GM23338 (cell line): ENCODE results near the gene AP4E1. TPM values are rescaled to one million over a fixed set of nuclear protein-coding genes. Genes with fewer than 3 reads are reported as not detected.

Source experiments
- ATAC-seq: fragments of 200-7000 bp; cut with Tn5 transposase; 3 replicates; pipeline ENCODE4 v1.9.1; 2020
- DNase-seq: peaks from one replicate; pipeline ENCODE4 v3.0.0-alpha.2; 2015; ENCODE audit warnings: low spot score
- H2AFZ ChIP-seq: fragments of 200-600 bp; sonication (generic); 2 replicates; pipeline ENCODE4 v1.8.0; 2016; ENCODE audit warnings: antibody characterized with exemption, mild to moderate bottlenecking, moderate library complexity
- H3F3A ChIP-seq: fragments of 200-600 bp; sonication (generic); replicated peaks from 2 replicates; pipeline ENCODE4 v1.8.0; 2017; ENCODE audit warnings: antibody characterized with exemption, mixed run types, low read depth
- H3K27ac ChIP-seq: fragments of 200-600 bp; sonication (generic); 2 replicates; pipeline ENCODE4 v1.6.1; 2016; ENCODE audit warnings: low read depth
- H3K27me3 ChIP-seq: fragments of 200-600 bp; sonication (generic); 2 replicates; pipeline ENCODE4 v1.8.0; 2016; ENCODE audit warnings: mild to moderate bottlenecking, mixed run types, moderate library complexity; ENCODE audit not compliant: insufficient read depth
- H3K36me3 ChIP-seq: fragments of 200-600 bp; sonication (generic); 2 replicates; pipeline ENCODE4 v1.8.0; 2016; ENCODE audit warnings: mild to moderate bottlenecking; ENCODE audit not compliant: insufficient read depth
- H3K4me1 ChIP-seq: fragments of 200-600 bp; sonication (generic); 2 replicates; pipeline ENCODE4 v1.8.0; 2016; ENCODE audit warnings: mild to moderate bottlenecking, moderate library complexity; ENCODE audit not compliant: insufficient read depth
- H3K4me2 ChIP-seq: fragments of 200-600 bp; sonication (generic); 2 replicates; pipeline ENCODE4 v1.7.1; 2017; ENCODE audit warnings: mixed run types
- H3K4me3 ChIP-seq: fragments of 200-600 bp; sonication (generic); 2 replicates; pipeline ENCODE4 v1.6.1; 2016; ENCODE audit warnings: mixed run types
- H3K79me2 ChIP-seq: fragments of 200-600 bp; sonication (generic); replicated peaks from 2 replicates; pipeline ENCODE4 v1.8.0; 2017; ENCODE audit warnings: mild to moderate bottlenecking; ENCODE audit not compliant: insufficient read depth
- H3K9me2 ChIP-seq: fragments of 200-600 bp; sonication (generic); 2 replicates; pipeline ENCODE4 v1.8.0; 2017; ENCODE audit not compliant: insufficient read depth
- H4K20me1 ChIP-seq: fragments of 200-600 bp; sonication (generic); replicated peaks from 2 replicates; pipeline ENCODE4 v1.8.0; 2017; ENCODE audit warnings: mild to moderate bottlenecking; ENCODE audit not compliant: insufficient read depth
- H3K27ac Mint-ChIP-seq: 2 replicates; pipeline ENCODE4 v1.8.0; 2020; ENCODE audit warnings: inconsistent platforms, mild to moderate bottlenecking, moderate library complexity, mixed read lengths
- H3K27me3 Mint-ChIP-seq: 3 replicates; pipeline ENCODE4 v1.8.0; 2022; ENCODE audit warnings: low read depth, mild to moderate bottlenecking, moderate library complexity, mixed read lengths, inconsistent platforms; ENCODE audit not compliant: insufficient read depth, poor library complexity
- H3K36me3 Mint-ChIP-seq: 3 replicates; pipeline ENCODE4 v1.8.0; 2021; ENCODE audit warnings: low read depth, mild to moderate bottlenecking, inconsistent platforms, moderate library complexity, mixed read lengths
- H3K4me1 Mint-ChIP-seq: 3 replicates; pipeline ENCODE4 v1.8.0; 2020; ENCODE audit warnings: mild to moderate bottlenecking, inconsistent platforms, mixed read lengths
- H3K4me3 Mint-ChIP-seq: 3 replicates; pipeline ENCODE4 v1.8.0; 2021; ENCODE audit warnings: moderate library complexity, mild to moderate bottlenecking, inconsistent platforms, mixed read lengths
- H3K9me3 Mint-ChIP-seq: 3 replicates; pipeline ENCODE4 v1.8.0; 2020; ENCODE audit warnings: moderate library complexity, mild to moderate bottlenecking, inconsistent platforms, mixed read lengths
- CREB1 ChIP-seq: fragments of 250-450 bp; sonication (Bioruptor Pico); IDR thresholded peaks from 2 replicates; pipeline ENCODE4 v1.5.0; 2020; ENCODE audit warnings: low read depth, mild to moderate bottlenecking, moderate library complexity
- CTCF ChIP-seq, 2 experiments: fragments of 200-600 bp in 1 of 2; sonication (generic) in 1 of 2; conservative IDR thresholded peaks; 2 replicates each; pipeline versions ENCODE4 v1.5.1 to v1.6.1; 2016 to 2017; ENCODE audit warnings: antibody characterized with exemption in 2 of 2, low read depth in 2 of 2, mild to moderate bottlenecking in 2 of 2, moderate library complexity in 1 of 2
- ETS1 ChIP-seq: IDR thresholded peaks from 2 replicates; pipeline ENCODE4 v1.6.1; 2016; ENCODE audit warnings: antibody characterized with exemption
- EZH2 ChIP-seq: fragments of 200-600 bp; sonication (generic); IDR thresholded peaks from one replicate; pipeline ENCODE4 v1.8.0; 2017; ENCODE audit warnings: antibody characterized with exemption, mild to moderate bottlenecking, low read depth; ENCODE audit not compliant: unreplicated experiment
- EZH2phosphoT487 ChIP-seq: fragments of 200-600 bp; sonication (generic); IDR thresholded peaks from one replicate; pipeline ENCODE4 v1.8.1; 2018; ENCODE audit warnings: antibody characterized with exemption; ENCODE audit not compliant: unreplicated experiment
- JUNB ChIP-seq: IDR thresholded peaks from one replicate; pipeline ENCODE4 v1.6.1; 2016; ENCODE audit warnings: antibody characterized with exemption; ENCODE audit not compliant: unreplicated experiment
- NANOG ChIP-seq: IDR thresholded peaks from 2 replicates; pipeline ENCODE4 v1.6.1; 2016; ENCODE audit warnings: antibody characterized with exemption, borderline replicate concordance
- POLR2AphosphoS5 ChIP-seq: IDR thresholded peaks from 2 replicates; pipeline ENCODE4 v1.6.1; 2016; ENCODE audit warnings: antibody characterized with exemption, low read depth
- REST ChIP-seq: IDR thresholded peaks from one replicate; pipeline ENCODE4 v1.6.1; 2018; ENCODE audit warnings: antibody characterized with exemption; ENCODE audit not compliant: unreplicated experiment
- STAT1 ChIP-seq: IDR thresholded peaks from one replicate; pipeline ENCODE4 v1.6.1; 2016; ENCODE audit warnings: antibody characterized with exemption; ENCODE audit not compliant: unreplicated experiment
- ZNF114 ChIP-seq: fragments of 250-450 bp; sonication (Bioruptor Pico); IDR thresholded peaks from 2 replicates; pipeline ENCODE4 v1.5.0; 2020; ENCODE audit warnings: mild to moderate bottlenecking, moderate library complexity
- ZNF331 ChIP-seq: fragments of 250-450 bp; sonication (Bioruptor Pico); IDR thresholded peaks from 2 replicates; pipeline ENCODE4 v1.5.0; 2020; ENCODE audit warnings: low read depth, mild to moderate bottlenecking, moderate library complexity
- ZNF462 ChIP-seq: fragments of 250-450 bp; sonication (Bioruptor Pico); IDR thresholded peaks from 2 replicates; pipeline ENCODE4 v1.5.0; 2020; ENCODE audit warnings: mild to moderate bottlenecking, moderate library complexity
- polyA plus RNA-seq: library from polyadenylated mRNA; unstranded; fragments of >200 nt; fragmentation: Nextera tagmentation; extraction: Ambion mirVana; gene quantifications from 2 replicates; pipeline ENCODE4 v1.2.1, GENCODE V29; 2016
- total RNA-seq: library from RNA; depleted of rRNA; stranded (reverse); fragments of >200 nt; shearing (Covaris generic); gene quantifications from 2 replicates; pipeline ENCODE4 v1.2.3, GENCODE V29; 2014

The AP4E1 gene
- total and polyA plus RNA-seq, 2 experiments from 2014 or later, result 4.4 to 15.4 TPM

- H3K27me3 Mint-ChIP-seq, result no peaks in the 10 kb centered on the region
- Histone ChIP-seq H3K79me2 (no peaks in the 10 kb centered on the region), H3K4me2 (no peak overlapping the region), H3K27ac (no peak overlapping the region), H3K4me1 (no peaks in the 10 kb centered on the region), H3K27me3 (no peaks in the 10 kb centered on the region), H3K9me2 (peaks cover 4% of the 10 kb centered on the region; the same call in 1 of the 2 replicates), H3K36me3 (no peaks in the 10 kb centered on the region), H4K20me1 (no peaks in the 10 kb centered on the region; the same call in 1 of the 2 replicates), H3F3A (no peaks in the 10 kb centered on the region), H3K4me3 (no peak overlapping the region), H2AFZ (no peak overlapping the region)
- DNase-seq (no peak), ATAC-seq (no peak)
- H3K4me3 Mint-ChIP-seq, result no peak overlapping the region
- H3K9me3 Mint-ChIP-seq, result no peaks in the 10 kb centered on the region
- no peaks in the 10 kb centered on the region for H3K4me1 Mint-ChIP-seq
- H3K27ac Mint-ChIP-seq, result no peak overlapping the region
- peaks cover 3% of the 10 kb centered on the region for H3K36me3 Mint-ChIP-seq
- TF ChIP-seq CTCF (conservative IDR thresholded peaks at IDR 0.05; ENCODE audit: low read depth in 2 of 2), result no peak
- no peak for TF ChIP-seq STAT1
- no peak for TF ChIP-seq EZH2
- no peak for TF ChIP-seq NANOG
- TF ChIP-seq CREB1 (CRISPR knock-in tag), result no peak
- no peak for TF ChIP-seq POLR2AphosphoS5
- no peak for TF ChIP-seq EZH2phosphoT487
- TF ChIP-seq ZNF462 (CRISPR knock-in tag), result no peak
- no peak for TF ChIP-seq ZNF331 (CRISPR knock-in tag)
- no peak for TF ChIP-seq REST
- TF ChIP-seq ETS1, result no peak
- no peak for TF ChIP-seq ZNF114 (CRISPR knock-in tag)
- no peak for TF ChIP-seq JUNB
These were observed 70.1 kb downstream of the AP4E1 start for GRCh38 chr15:50978580-50978979.
